WTC11 (cell line): ENCODE data around the gene TCL1B.

Experiments used
- IRF2 ChIP-seq: sonication (generic); formaldehyde crosslinking; IDR thresholded peaks from 2 replicates; pipeline ENCODE4 v1.8.0; 2022; ENCODE audit warnings: low read depth, missing genetic modification reagents, borderline replicate concordance
- TEAD4 ChIP-seq: sonication (generic); formaldehyde crosslinking; IDR thresholded peaks from 2 replicates; pipeline ENCODE4 v1.8.0; 2022; ENCODE audit warnings: mild to moderate bottlenecking, missing genetic modification reagents
- TF ChIP-seq, protein P1 (sequence below): sonication (generic); formaldehyde crosslinking; IDR thresholded peaks from 2 replicates; pipeline ENCODE4 v1.8.1; 2023; ENCODE audit warnings: mild to moderate bottlenecking, moderate library complexity, missing genetic modification reagents
- TF ChIP-seq, protein P2 (sequence below): fragments of 200-600 bp; IDR thresholded peaks from 2 replicates; pipeline ENCODE4 v1.8.0; 2022; ENCODE audit warnings: antibody characterized with exemption
- TF ChIP-seq, protein P3 (sequence below): sonication (generic); formaldehyde crosslinking; IDR thresholded peaks from 2 replicates; pipeline ENCODE4 v1.8.0; 2022; ENCODE audit warnings: mild to moderate bottlenecking, missing genetic modification reagents
- TF ChIP-seq, protein P4 (sequence below): sonication (generic); formaldehyde crosslinking; IDR thresholded peaks from 2 replicates; pipeline ENCODE4 v1.8.0; 2022; ENCODE audit warnings: mild to moderate bottlenecking, missing genetic modification reagents

DNA sequence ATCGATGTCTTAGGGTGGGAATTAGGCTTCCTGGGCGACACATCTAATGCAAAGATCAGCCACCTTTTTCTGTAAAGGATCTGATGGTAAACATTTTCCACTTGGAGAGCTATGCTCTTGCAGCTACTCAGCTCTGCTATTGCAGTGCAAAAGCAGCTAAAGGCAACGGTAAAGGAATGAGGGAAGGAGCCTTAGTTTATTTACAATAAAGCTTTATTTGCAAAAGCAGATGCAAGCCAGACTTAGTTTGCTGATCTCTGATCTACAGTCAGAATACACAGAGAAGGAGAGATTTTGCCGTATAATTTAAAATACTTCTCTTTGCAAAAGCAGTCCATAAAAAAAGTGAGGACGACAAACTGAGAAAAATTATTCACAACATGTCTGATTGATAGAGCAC, 3.2 kb downstream of the TCL1B start:
- TF ChIP-seq, protein P1, sequence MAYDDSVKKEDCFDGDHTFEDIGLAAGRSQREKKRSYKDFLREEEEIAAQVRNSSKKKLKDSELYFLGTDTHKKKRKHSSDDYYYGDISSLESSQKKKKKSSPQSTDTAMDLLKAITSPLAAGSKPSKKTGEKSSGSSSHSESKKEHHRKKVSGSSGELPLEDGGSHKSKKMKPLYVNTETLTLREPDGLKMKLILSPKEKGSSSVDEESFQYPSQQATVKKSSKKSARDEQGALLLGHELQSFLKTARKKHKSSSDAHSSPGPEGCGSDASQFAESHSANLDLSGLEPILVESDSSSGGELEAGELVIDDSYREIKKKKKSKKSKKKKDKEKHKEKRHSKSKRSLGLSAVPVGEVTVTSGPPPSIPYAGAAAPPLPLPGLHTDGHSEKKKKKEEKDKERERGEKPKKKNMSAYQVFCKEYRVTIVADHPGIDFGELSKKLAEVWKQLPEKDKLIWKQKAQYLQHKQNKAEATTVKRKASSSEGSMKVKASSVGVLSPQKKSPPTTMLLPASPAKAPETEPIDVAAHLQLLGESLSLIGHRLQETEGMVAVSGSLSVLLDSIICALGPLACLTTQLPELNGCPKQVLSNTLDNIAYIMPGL: no peak
- no peak for TF ChIP-seq IRF2 (CRISPR knock-in tag)
- TF ChIP-seq, protein P2, sequence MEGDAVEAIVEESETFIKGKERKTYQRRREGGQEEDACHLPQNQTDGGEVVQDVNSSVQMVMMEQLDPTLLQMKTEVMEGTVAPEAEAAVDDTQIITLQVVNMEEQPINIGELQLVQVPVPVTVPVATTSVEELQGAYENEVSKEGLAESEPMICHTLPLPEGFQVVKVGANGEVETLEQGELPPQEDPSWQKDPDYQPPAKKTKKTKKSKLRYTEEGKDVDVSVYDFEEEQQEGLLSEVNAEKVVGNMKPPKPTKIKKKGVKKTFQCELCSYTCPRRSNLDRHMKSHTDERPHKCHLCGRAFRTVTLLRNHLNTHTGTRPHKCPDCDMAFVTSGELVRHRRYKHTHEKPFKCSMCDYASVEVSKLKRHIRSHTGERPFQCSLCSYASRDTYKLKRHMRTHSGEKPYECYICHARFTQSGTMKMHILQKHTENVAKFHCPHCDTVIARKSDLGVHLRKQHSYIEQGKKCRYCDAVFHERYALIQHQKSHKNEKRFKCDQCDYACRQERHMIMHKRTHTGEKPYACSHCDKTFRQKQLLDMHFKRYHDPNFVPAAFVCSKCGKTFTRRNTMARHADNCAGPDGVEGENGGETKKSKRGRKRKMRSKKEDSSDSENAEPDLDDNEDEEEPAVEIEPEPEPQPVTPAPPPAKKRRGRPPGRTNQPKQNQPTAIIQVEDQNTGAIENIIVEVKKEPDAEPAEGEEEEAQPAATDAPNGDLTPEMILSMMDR: no peak
- TF ChIP-seq, protein P3, sequence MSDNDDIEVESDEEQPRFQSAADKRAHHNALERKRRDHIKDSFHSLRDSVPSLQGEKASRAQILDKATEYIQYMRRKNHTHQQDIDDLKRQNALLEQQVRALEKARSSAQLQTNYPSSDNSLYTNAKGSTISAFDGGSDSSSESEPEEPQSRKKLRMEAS (CRISPR knock-in tag): no peak
- TF ChIP-seq, protein P4, sequence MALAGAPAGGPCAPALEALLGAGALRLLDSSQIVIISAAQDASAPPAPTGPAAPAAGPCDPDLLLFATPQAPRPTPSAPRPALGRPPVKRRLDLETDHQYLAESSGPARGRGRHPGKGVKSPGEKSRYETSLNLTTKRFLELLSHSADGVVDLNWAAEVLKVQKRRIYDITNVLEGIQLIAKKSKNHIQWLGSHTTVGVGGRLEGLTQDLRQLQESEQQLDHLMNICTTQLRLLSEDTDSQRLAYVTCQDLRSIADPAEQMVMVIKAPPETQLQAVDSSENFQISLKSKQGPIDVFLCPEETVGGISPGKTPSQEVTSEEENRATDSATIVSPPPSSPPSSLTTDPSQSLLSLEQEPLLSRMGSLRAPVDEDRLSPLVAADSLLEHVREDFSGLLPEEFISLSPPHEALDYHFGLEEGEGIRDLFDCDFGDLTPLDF (CRISPR knock-in tag): no peak
- no peak for TF ChIP-seq TEAD4 (CRISPR knock-in tag)
